ENCODE results near the gene EIF3D.

EIF3D gene

GRCh38 chr22:36522662-36523061 lies 6.3 kb downstream of the EIF3D start:
- TF ChIP-seq EP300 (IDR thresholded peaks at IDR 0.05; ENCODE audit: borderline replicate concordance) = no peak
- no peak for TF ChIP-seq CEBPB (IDR thresholded peaks at IDR 0.05)
- TF ChIP-seq TAF1 (IDR thresholded peaks at IDR 0.05; ENCODE audit: low read depth) = no peak
- TF ChIP-seq YY1 (IDR thresholded peaks at IDR 0.05; ENCODE audit: low read depth) = no peak
- no peak for TF ChIP-seq TCF12 (IDR thresholded peaks at IDR 0.05; ENCODE audit: low read depth)
- no peak for TF ChIP-seq EGR1 (IDR thresholded peaks at IDR 0.05)
- no peak for TF ChIP-seq TEAD4 (IDR thresholded peaks at IDR 0.05)
- no peak for TF ChIP-seq MAX (IDR thresholded peaks at IDR 0.05)
- no peak for TF ChIP-seq RAD21 (IDR thresholded peaks at IDR 0.05; ENCODE audit: low read depth)
- TF ChIP-seq NFIC (IDR thresholded peaks at IDR 0.05) = no peak
- TF ChIP-seq FOXM1 (IDR thresholded peaks at IDR 0.05; ENCODE audit: borderline replicate concordance, low read depth) = no peak
- TF ChIP-seq CREB1 (IDR thresholded peaks at IDR 0.05; ENCODE audit: low read depth) = no peak
- TF ChIP-seq USF1 (IDR thresholded peaks at IDR 0.05) = no peak
- TF ChIP-seq, protein P1, sequence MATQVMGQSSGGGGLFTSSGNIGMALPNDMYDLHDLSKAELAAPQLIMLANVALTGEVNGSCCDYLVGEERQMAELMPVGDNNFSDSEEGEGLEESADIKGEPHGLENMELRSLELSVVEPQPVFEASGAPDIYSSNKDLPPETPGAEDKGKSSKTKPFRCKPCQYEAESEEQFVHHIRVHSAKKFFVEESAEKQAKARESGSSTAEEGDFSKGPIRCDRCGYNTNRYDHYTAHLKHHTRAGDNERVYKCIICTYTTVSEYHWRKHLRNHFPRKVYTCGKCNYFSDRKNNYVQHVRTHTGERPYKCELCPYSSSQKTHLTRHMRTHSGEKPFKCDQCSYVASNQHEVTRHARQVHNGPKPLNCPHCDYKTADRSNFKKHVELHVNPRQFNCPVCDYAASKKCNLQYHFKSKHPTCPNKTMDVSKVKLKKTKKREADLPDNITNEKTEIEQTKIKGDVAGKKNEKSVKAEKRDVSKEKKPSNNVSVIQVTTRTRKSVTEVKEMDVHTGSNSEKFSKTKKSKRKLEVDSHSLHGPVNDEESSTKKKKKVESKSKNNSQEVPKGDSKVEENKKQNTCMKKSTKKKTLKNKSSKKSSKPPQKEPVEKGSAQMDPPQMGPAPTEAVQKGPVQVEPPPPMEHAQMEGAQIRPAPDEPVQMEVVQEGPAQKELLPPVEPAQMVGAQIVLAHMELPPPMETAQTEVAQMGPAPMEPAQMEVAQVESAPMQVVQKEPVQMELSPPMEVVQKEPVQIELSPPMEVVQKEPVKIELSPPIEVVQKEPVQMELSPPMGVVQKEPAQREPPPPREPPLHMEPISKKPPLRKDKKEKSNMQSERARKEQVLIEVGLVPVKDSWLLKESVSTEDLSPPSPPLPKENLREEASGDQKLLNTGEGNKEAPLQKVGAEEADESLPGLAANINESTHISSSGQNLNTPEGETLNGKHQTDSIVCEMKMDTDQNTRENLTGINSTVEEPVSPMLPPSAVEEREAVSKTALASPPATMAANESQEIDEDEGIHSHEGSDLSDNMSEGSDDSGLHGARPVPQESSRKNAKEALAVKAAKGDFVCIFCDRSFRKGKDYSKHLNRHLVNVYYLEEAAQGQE (IDR thresholded peaks at IDR 0.05; ENCODE audit: low read depth) = no peak
- no peak for TF ChIP-seq ZBTB7A (IDR thresholded peaks at IDR 0.05; ENCODE audit: low read depth)

DNA sequence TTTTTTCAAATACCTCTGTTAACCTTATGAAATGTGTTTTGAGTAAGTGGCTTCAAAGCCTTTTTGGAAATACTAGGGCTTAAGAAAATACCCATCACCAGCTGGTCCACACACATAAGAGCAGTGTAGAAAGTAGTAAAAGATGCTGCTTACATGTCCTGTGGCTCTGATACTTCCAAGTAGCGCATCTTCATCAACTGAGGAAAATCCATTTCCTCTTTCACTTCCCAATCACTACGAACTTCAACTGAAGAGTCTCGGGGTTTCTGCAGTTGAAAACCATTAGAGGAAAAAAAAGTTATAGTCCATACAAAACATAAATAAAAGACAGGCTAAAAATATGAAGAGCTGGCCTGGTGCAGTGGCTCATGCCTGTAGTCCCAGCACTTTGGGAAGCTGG lies 8.5 kb downstream of the EIF3D start:
- TF ChIP-seq CREB1 (IDR thresholded peaks at IDR 0.05; ENCODE audit: low read depth) (no peak), YY1 (IDR thresholded peaks at IDR 0.05; ENCODE audit: low read depth) (no peak), RAD21 (IDR thresholded peaks at IDR 0.05; ENCODE audit: low read depth) (no peak), EGR1 (IDR thresholded peaks at IDR 0.05) (no peak), MAX (IDR thresholded peaks at IDR 0.05) (no peak), EP300 (IDR thresholded peaks at IDR 0.05; ENCODE audit: borderline replicate concordance) (no peak), TEAD4 (IDR thresholded peaks at IDR 0.05) (no peak), TCF12 (IDR thresholded peaks at IDR 0.05; ENCODE audit: low read depth) (no peak), FOXM1 (IDR thresholded peaks at IDR 0.05; ENCODE audit: borderline replicate concordance, low read depth) (no peak), CEBPB (IDR thresholded peaks at IDR 0.05) (no peak), NFIC (IDR thresholded peaks at IDR 0.05) (no peak), TAF1 (IDR thresholded peaks at IDR 0.05; ENCODE audit: low read depth) (no peak), ZBTB7A (IDR thresholded peaks at IDR 0.05; ENCODE audit: low read depth) (no peak)
- TF ChIP-seq, protein P1 (IDR thresholded peaks at IDR 0.05; ENCODE audit: low read depth) = no peak

DNA sequence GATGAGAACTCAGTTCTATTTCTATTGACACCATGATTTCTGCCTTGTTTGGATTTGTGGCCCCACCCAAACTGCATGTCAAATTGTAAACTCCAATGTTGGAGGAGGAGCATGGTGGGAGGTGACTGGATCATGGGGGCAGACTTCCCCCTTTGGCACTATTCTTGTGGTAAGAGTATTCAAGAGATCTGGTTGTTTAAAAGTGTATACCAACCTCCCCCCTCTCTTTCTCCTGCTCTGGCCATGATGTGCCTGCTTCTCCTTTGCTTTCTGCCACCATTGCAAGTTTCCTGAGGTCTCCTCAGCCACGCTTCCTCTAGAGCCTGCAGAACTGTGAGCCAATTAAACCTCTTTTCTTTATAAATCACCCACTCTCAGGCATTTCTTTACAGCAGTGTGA lies 14.2 kb downstream of the EIF3D start:
- no peak for TF ChIP-seq EGR1 (IDR thresholded peaks at IDR 0.05)

DNA sequence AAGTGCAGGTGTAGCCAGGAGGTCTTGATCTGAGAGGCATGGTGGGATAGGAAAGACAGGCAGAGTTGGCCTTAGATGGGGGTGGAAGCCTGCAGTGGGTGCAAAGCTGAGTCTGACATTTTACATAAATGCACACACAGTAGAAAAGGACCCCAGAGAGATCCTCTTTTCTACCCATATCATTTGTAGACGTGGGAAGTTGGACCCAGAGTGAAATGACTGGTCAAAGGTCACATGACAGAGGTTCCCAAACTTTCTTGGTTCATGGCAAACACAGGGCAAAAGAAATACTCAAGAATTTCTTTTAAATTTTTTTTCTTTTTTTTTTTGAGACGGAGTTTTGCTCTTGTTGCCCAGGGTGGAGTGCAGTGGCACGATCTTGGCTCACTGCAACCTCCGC lies 16.0 kb downstream of the EIF3D start:
- TF ChIP-seq RAD21 (IDR thresholded peaks at IDR 0.05; ENCODE audit: low read depth) = no peak
- TF ChIP-seq, protein P1 (IDR thresholded peaks at IDR 0.05; ENCODE audit: low read depth) = no peak
- TF ChIP-seq ZBTB7A (IDR thresholded peaks at IDR 0.05; ENCODE audit: low read depth) = no peak
- no peak for TF ChIP-seq CEBPB (IDR thresholded peaks at IDR 0.05)
- TF ChIP-seq TEAD4 (IDR thresholded peaks at IDR 0.05) = no peak
- TF ChIP-seq USF1 (IDR thresholded peaks at IDR 0.05) = no peak
- TF ChIP-seq CREB1 (IDR thresholded peaks at IDR 0.05; ENCODE audit: low read depth) = no peak
- TF ChIP-seq EP300 (IDR thresholded peaks at IDR 0.05; ENCODE audit: borderline replicate concordance) = no peak
- no peak for TF ChIP-seq TAF1 (IDR thresholded peaks at IDR 0.05; ENCODE audit: low read depth)
- no peak for TF ChIP-seq EGR1 (IDR thresholded peaks at IDR 0.05)
- no peak for TF ChIP-seq YY1 (IDR thresholded peaks at IDR 0.05; ENCODE audit: low read depth)
- no peak for TF ChIP-seq TCF12 (IDR thresholded peaks at IDR 0.05; ENCODE audit: low read depth)
- no peak for TF ChIP-seq MAX (IDR thresholded peaks at IDR 0.05)
